Measurements from ENCODE around the gene ABCC1.

DNA sequence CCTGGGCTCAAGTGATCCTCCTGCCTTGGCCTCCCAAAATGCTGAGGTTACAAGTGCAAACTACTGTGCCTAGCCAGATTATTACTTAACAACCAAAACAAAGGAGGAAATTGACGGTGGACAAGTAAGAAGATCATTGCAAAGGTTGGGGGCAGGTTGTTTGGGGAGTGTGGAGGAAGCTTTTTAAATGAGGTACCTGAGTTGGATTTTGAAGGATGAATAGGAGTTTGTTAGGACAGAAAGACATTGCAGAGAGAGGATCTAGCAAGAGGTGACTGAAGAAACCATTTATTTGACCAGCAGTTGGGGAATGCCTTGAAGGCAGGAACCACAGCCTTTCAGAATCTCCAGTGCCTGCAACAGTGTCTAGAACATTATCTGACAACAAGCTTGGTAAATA lies 51.3 kb downstream of the ABCC1 start:
- no peak for TF ChIP-seq PRDM6 (tag by site-specific recombination; IDR thresholded peaks at IDR 0.05)
- TF ChIP-seq ZNF610 (tag by site-specific recombination; IDR thresholded peaks at IDR 0.05; ENCODE audit: borderline replicate concordance): no peak
- TF ChIP-seq, protein P1, sequence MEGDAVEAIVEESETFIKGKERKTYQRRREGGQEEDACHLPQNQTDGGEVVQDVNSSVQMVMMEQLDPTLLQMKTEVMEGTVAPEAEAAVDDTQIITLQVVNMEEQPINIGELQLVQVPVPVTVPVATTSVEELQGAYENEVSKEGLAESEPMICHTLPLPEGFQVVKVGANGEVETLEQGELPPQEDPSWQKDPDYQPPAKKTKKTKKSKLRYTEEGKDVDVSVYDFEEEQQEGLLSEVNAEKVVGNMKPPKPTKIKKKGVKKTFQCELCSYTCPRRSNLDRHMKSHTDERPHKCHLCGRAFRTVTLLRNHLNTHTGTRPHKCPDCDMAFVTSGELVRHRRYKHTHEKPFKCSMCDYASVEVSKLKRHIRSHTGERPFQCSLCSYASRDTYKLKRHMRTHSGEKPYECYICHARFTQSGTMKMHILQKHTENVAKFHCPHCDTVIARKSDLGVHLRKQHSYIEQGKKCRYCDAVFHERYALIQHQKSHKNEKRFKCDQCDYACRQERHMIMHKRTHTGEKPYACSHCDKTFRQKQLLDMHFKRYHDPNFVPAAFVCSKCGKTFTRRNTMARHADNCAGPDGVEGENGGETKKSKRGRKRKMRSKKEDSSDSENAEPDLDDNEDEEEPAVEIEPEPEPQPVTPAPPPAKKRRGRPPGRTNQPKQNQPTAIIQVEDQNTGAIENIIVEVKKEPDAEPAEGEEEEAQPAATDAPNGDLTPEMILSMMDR (tag by site-specific recombination; IDR thresholded peaks at IDR 0.05): no peak
